Right hindlimb (tissue), 1 donor: Measurements from ENCODE around the gene NPY4R2.
"Not testable (repeated sequence)": the region's sequence is repeated elsewhere in the genome, so short reads cannot be mapped to it uniquely, and the experiment has no call there.

Source experiments
- DNase-seq: peaks from one replicate; pipeline ENCODE4 v3.0.0-alpha.2; 2018

NPY4R2 gene

GRCh38 chr10:47918475-47918874 lies at the start of gene NPY4R2:
Gene NPY4R2, plus strand, starts transcription at chr10:47918662. Its CDS starts 3,326 bp downstream, at chr10:47921988.
- DNase-seq, result not testable (repeated sequence)

GRCh38 chr10:47870887-47871286 lies 47.6 kb upstream of the NPY4R2 start:
- not testable (repeated sequence) for DNase-seq

GRCh38 chr10:47871485-47872180 lies 46.8 kb upstream of the NPY4R2 start:
- DNase-seq, result not testable (repeated sequence)

- not testable (repeated sequence) for DNase-seq
Observed at GRCh38 chr10:47872236-47872635, 46.2 kb upstream of the NPY4R2 start.

- not testable (repeated sequence) for DNase-seq
Observed at GRCh38 chr10:47884239-47884638, 34.2 kb upstream of the NPY4R2 start.

- not testable (repeated sequence) for DNase-seq
Observed at GRCh38 chr10:47884934-47885333, 33.5 kb upstream of the NPY4R2 start.

GRCh38 chr10:47886356-47886755 lies 32.1 kb upstream of the NPY4R2 start:
- DNase-seq, result not testable (repeated sequence)

- not testable (repeated sequence) for DNase-seq
Observed at GRCh38 chr10:47886827-47887226, 31.6 kb upstream of the NPY4R2 start.

- not testable (repeated sequence) for DNase-seq
Observed at GRCh38 chr10:47890737-47891136, 27.7 kb upstream of the NPY4R2 start.

GRCh38 chr10:47892494-47893261 lies 25.8 kb upstream of the NPY4R2 start:
- not testable (repeated sequence) for DNase-seq

- not testable (repeated sequence) for DNase-seq
Observed at GRCh38 chr10:47894571-47894970, 23.9 kb upstream of the NPY4R2 start.

GRCh38 chr10:47897813-47898212 lies 20.6 kb upstream of the NPY4R2 start:
- DNase-seq, result not testable (repeated sequence)

GRCh38 chr10:47909333-47909732 lies 9.1 kb upstream of the NPY4R2 start:
- DNase-seq, result not testable (repeated sequence)

GRCh38 chr10:47910486-47910885 lies 8.0 kb upstream of the NPY4R2 start:
- not testable (repeated sequence) for DNase-seq

GRCh38 chr10:47914052-47914451 lies 4.4 kb upstream of the NPY4R2 start:
- DNase-seq, result not testable (repeated sequence)

GRCh38 chr10:47915849-47916548 lies 2.5 kb upstream of the NPY4R2 start:
- DNase-seq, result not testable (repeated sequence)

GRCh38 chr10:47920610-47921009 lies 2.1 kb downstream of the NPY4R2 start:
- DNase-seq, result not testable (repeated sequence)

- not testable (repeated sequence) for DNase-seq
Observed at GRCh38 chr10:47922503-47922902, 4.0 kb downstream of the NPY4R2 start.

GRCh38 chr10:47924628-47925027 lies 6.2 kb downstream of the NPY4R2 start:
- DNase-seq, result not testable (repeated sequence)

- not testable (repeated sequence) for DNase-seq
Observed at GRCh38 chr10:47927147-47927916, 8.9 kb downstream of the NPY4R2 start.

GRCh38 chr10:47928225-47928624 lies 9.8 kb downstream of the NPY4R2 start:
- DNase-seq, result not testable (repeated sequence)

GRCh38 chr10:47932824-47933223 lies 14.4 kb downstream of the NPY4R2 start:
- not testable (repeated sequence) for DNase-seq
